Measurements from ENCODE around the gene NFU1. TPM values are rescaled to one million over a fixed set of nuclear protein-coding genes. Genes with fewer than 3 reads are reported as not detected.
A peak's percentile ranks its signal among the peaks of the same experiment; 100 is the strongest.

NFU1 gene
- total RNA-seq, 2 donors from 2014 or later: 37.0 to 37.9 TPM

DNA sequence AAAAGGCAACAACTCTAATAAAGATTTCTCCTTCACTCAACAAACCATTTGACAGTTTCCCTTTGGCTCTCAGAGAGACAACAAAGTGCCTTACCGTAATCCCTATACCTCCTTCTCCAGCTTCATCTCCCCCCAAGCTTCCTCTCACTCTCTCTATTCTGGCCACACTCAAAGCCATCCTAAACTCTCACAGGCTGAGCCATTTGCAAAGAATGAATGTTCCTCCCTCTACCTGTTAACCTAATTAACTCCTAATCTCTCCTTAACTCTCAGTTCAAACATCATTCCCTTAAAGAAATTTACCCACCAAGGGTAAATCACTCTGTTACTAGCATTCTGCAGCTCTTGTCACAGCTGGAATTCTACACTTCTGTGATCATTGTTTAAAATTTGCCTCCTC, 88.5 kb downstream of the NFU1 start:
- H3K4me3 ChIP-seq (ENCODE audit: low read length): peak overlapping the region; percentile 3
- peaks cover 65% of the 10 kb centered on the region for H3K36me3 Mint-ChIP-seq (ENCODE audit: low read depth)
- TF ChIP-seq, protein P1, sequence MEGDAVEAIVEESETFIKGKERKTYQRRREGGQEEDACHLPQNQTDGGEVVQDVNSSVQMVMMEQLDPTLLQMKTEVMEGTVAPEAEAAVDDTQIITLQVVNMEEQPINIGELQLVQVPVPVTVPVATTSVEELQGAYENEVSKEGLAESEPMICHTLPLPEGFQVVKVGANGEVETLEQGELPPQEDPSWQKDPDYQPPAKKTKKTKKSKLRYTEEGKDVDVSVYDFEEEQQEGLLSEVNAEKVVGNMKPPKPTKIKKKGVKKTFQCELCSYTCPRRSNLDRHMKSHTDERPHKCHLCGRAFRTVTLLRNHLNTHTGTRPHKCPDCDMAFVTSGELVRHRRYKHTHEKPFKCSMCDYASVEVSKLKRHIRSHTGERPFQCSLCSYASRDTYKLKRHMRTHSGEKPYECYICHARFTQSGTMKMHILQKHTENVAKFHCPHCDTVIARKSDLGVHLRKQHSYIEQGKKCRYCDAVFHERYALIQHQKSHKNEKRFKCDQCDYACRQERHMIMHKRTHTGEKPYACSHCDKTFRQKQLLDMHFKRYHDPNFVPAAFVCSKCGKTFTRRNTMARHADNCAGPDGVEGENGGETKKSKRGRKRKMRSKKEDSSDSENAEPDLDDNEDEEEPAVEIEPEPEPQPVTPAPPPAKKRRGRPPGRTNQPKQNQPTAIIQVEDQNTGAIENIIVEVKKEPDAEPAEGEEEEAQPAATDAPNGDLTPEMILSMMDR (conservative IDR thresholded peaks at IDR 0.05): no peak
- peak overlapping the region; percentile 2 for H3K4me3 Mint-ChIP-seq
- H3K4me1 ChIP-seq (ENCODE audit: control insufficient read depth, insufficient read depth, low read length): peaks cover 9% of the 10 kb centered on the region
- no peaks in the 10 kb centered on the region for H3K9me3 Mint-ChIP-seq
- no peak overlapping the region for H3K9ac ChIP-seq (ENCODE audit: extremely low read depth, low read length, poor library complexity, severe bottlenecking)
- H3K27ac Mint-ChIP-seq: peak overlapping the region; percentile 6
- H3K27me3 ChIP-seq (ENCODE audit: control insufficient read depth, insufficient read depth, low read length, poor library complexity, severe bottlenecking): no peaks in the 10 kb centered on the region
- peaks cover 23% of the 10 kb centered on the region for H3K4me1 Mint-ChIP-seq
- no peak overlapping the region for H3K27ac ChIP-seq (ENCODE audit: low read depth, low read length)
- H3K9me3 ChIP-seq (ENCODE audit: control insufficient read depth, low read length): no peaks in the 10 kb centered on the region
- peak; percentile 54 for DNase-seq
- H3K36me3 ChIP-seq (ENCODE audit: control insufficient read depth, insufficient read depth, low read length): peaks cover 61% of the 10 kb centered on the region
- H3K27me3 Mint-ChIP-seq (ENCODE audit: insufficient read depth): no peaks in the 10 kb centered on the region
- 29 to 83% methylated on average over 1 of the region's 1 CpG for WGBS, 2 experiments (ENCODE audit: insufficient coverage in 1 of 2, insufficient read length in 1 of 2)

Other genes starting within 250 kb of the NFU1 start
- gene GFPT1, start 50.2 kb downstream of the NFU1 start, total RNA-seq: 10 to 100 TPM; 79.8 to 95.9 TPM
- gene AAK1, start 206.3 kb upstream of the NFU1 start, total RNA-seq: 10 to 100 TPM; 29.2 to 34.7 TPM

All from endodermal cell (in vitro differentiated cells).